HG03196 (cell line): Measurements from ENCODE around the gene RSPH3.

Source experiments
- ATAC-seq: cut with Tn5 transposase; IDR thresholded peaks from one replicate; pipeline ENCODE4 v1.9.1; 2021; ENCODE audit not compliant: unreplicated experiment

RSPH3 gene

GRCh38 chr6:158938220-158938619, 61.8 kb downstream of the RSPH3 start:
- ATAC-seq, result no peak

- no peak for ATAC-seq
Measured at GRCh38 chr6:158934157-158934556, 65.8 kb downstream of the RSPH3 start.

GRCh38 chr6:158933079-158933595, 66.9 kb downstream of the RSPH3 start:
- no peak for ATAC-seq

- ATAC-seq, result no peak
Measured at GRCh38 chr6:158928068-158928467, 71.9 kb downstream of the RSPH3 start.

GRCh38 chr6:158926414-158926813, 73.6 kb downstream of the RSPH3 start:
- ATAC-seq, result no peak

GRCh38 chr6:158924499-158925455, 75.2 kb downstream of the RSPH3 start:
- no peak for ATAC-seq

GRCh38 chr6:158923805-158924498, 76.0 kb downstream of the RSPH3 start:
- ATAC-seq, result no peak
